AG04449 (cell line): Measurements from ENCODE around the gene USP11.

Source experiments
- CTCF ChIA-PET: fragments of 350-600 bp; formaldehyde crosslinking; extraction: SDS; loops from one replicate; lab custom pipeline; 2021; ENCODE audit warnings: antibody characterized with exemption; lab: Yijun Ruan, JAX
- POLR2A ChIA-PET: fragments of 400-600, 350-600 bp; formaldehyde crosslinking; extraction: SDS; loops from one replicate; lab custom pipeline; 2020; ENCODE audit warnings: antibody characterized with exemption, inconsistent platforms; lab: Yijun Ruan, JAX
- DNase-seq: peaks from one replicate; pipeline ENCODE4 v3.0.0-alpha.2; 2010; ENCODE audit warnings: low read depth, low spot score
- H3K4me3 ChIP-seq: 2 replicates; pipeline ENCODE4 v1.5.1; 2011; ENCODE audit warnings: low read depth, mild to moderate bottlenecking, control low read depth, low read length
- TF ChIP-seq, protein P1 (sequence below): IDR thresholded peaks from one replicate; pipeline ENCODE4 v1.5.1; 2011; ENCODE audit warnings: mild to moderate bottlenecking, moderate library complexity, low read length, control low read depth, inconsistent platforms; ENCODE audit not compliant: insufficient read depth; ENCODE audit errors: missing control alignments

Gene USP11

DNA sequence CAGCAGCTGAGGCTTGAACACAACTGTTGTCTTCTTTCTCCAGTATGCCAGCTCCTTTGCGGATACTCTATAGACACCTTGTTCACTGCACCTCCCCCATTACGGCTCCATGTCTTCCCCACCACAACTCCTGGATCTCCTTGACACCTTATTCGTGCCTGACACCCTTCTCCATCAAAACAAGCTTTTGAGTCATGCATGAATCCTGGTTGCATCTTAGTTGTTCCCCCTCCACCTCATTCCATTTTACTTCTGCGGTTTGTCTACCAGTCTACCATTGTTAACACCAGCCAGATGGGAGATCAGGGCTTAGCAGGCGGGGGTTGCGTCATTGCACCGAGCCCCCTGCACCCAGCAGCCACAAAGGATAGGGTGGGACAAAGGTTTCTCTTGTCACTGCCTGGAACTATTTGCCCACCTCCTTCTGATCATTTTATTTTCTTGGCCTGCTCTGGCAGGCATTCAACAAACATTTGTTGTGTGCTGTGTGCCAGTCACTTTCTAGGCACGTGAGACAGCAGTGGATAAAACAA, 16.4 kb upstream of the USP11 start:
- H3K4me3 ChIP-seq = no peak overlapping the region; the same call in 1 of the 2 replicates
- TF ChIP-seq, protein P1, sequence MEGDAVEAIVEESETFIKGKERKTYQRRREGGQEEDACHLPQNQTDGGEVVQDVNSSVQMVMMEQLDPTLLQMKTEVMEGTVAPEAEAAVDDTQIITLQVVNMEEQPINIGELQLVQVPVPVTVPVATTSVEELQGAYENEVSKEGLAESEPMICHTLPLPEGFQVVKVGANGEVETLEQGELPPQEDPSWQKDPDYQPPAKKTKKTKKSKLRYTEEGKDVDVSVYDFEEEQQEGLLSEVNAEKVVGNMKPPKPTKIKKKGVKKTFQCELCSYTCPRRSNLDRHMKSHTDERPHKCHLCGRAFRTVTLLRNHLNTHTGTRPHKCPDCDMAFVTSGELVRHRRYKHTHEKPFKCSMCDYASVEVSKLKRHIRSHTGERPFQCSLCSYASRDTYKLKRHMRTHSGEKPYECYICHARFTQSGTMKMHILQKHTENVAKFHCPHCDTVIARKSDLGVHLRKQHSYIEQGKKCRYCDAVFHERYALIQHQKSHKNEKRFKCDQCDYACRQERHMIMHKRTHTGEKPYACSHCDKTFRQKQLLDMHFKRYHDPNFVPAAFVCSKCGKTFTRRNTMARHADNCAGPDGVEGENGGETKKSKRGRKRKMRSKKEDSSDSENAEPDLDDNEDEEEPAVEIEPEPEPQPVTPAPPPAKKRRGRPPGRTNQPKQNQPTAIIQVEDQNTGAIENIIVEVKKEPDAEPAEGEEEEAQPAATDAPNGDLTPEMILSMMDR = no peak
- no peak for DNase-seq
- CTCF ChIA-PET = interaction anchor here (1.0 kb wide), 1 partner anchor 147 kb away, joined by 4 read pairs; no protein-coding TSS in a partner anchor
- POLR2A ChIA-PET = interaction anchor here (2.4 kb wide), 1 partner anchor 11 kb away, joined by 9 read pairs; no protein-coding TSS in a partner anchor

- ChIA-PET POLR2A (interaction anchor here (0.9 to 2.4 kb wide), 4 partner anchors 12 to 27 kb away, joined by 3 to 9 read pairs (median 6); partner anchors contain the start of gene USP11), CTCF (interaction anchor here (1.0 to 1.4 kb wide), 3 partner anchors 147 to 168 kb away, joined by 3 to 5 read pairs (median 4); no protein-coding TSS in a partner anchor)
- DNase-seq = no peak
- H3K4me3 ChIP-seq = peak overlapping the region; percentile 32
- TF ChIP-seq, protein P1 = no peak
Observed at GRCh38 chrX:47217121-47217851, 15.5 kb upstream of the USP11 start.

DNA sequence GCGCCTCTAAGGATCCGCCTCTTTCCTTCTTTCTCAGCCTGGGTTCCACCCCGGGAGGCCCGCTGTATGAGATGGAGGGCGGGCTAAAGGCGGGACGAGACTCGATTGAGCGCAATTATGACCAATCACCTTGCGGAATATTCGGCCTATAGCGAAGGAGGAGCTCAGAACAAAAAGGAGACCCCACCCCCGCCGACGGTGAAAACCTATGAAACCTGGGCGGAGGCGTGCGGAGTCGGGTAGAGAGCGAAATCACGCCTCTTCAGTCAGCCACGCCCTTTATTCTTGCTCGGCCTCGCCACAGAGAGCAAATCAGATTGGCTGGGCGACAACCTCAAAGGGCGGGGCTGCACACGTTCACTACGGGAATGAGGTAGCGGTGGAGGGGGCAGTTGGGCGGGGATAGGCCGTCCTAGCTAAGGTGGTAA, 14.9 kb upstream of the USP11 start:
- ChIA-PET CTCF (interaction anchor here (0.9 to 1.4 kb wide), 3 partner anchors 26 to 167 kb away, joined by 3 to 5 read pairs (median 4); no protein-coding TSS in a partner anchor), POLR2A (interaction anchor here (0.9 to 2.4 kb wide), 4 partner anchors 12 to 27 kb away, joined by 3 to 9 read pairs (median 6); partner anchors contain the start of gene USP11)
- DNase-seq = peak; percentile 92
- peak overlapping the region; percentile 64 for H3K4me3 ChIP-seq
- TF ChIP-seq, protein P1 = no peak

DNA sequence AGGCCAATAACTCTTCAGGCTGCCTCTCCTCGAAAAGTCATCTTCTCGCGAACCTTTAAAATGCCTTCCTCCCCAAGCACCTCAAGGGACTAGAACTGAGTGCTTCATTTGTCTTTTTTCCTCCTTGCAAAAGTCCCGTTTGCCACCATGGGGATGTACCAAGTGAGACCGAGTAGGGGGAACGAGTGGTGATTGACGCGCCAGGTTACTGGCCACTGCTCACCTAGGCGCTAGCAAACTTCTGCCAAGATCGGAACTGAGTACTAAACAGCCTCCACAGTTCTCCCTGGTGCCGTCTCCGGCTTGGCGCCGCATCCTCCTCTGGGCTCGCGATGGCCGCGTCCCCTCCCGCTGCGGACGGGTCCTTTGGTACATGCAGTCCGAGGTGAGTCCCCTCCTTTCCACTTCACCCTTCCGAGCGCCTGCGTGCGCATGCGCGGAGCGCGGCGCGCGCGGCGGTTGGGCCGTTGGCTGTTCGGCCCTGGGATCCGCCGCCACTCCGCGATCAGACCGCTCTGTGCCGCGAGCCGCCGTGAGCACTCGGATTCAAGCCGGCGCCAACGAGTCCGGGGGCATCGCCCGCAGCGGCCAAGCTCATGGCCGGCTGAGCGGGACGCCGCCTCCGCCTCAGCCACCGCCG, 14.4 kb upstream of the USP11 start, which contains the start of gene CDK16:
Gene CDK16, plus strand, starts transcription at position 402 of the 640 bp plus-strand sequence. CDS start 4,877 bp downstream, outside the sequence.
- TF ChIP-seq, protein P1 = no peak
- DNase-seq = no peak
- CTCF ChIA-PET = interaction anchor here (0.9 to 1.4 kb wide), 2 partner anchors 27 to 167 kb away, joined by 4 to 5 read pairs; no protein-coding TSS in a partner anchor
- POLR2A ChIA-PET = interaction anchor here (0.6 to 2.4 kb wide), 6 partner anchors 13 to 472 kb away, joined by 3 to 9 read pairs (median 3); partner anchors contain the start of gene USP11
- peak within 1 kb of the TSS; percentile 64 for H3K4me3 ChIP-seq

- H3K4me3 ChIP-seq = peak overlapping the region; percentile 64
- TF ChIP-seq, protein P1 = no peak
- no peak for DNase-seq
- CTCF ChIA-PET = no interaction called here
- POLR2A ChIA-PET = interaction anchor here (0.6 kb wide), 2 partner anchors 162 to 471 kb away, joined by 3 read pairs; no protein-coding TSS in a partner anchor
Observed at GRCh38 chrX:47218920-47219815, 13.6 kb upstream of the USP11 start.
